GM21786 (cell line): ENCODE results near the gene PRM3.
"Not testable (repeated sequence)": the region's sequence is repeated elsewhere in the genome, so short reads cannot be mapped to it uniquely, and the experiment has no call there.

Experiments used
- ATAC-seq: cut with Tn5 transposase; IDR thresholded peaks from one replicate; pipeline ENCODE4 v1.9.1; 2021; ENCODE audit not compliant: unreplicated experiment

Gene PRM3

GRCh38 chr16:11306381-11306780, 33.0 kb upstream of the PRM3 start:
- ATAC-seq, result no peak

- no peak for ATAC-seq
These were observed 30.1 kb upstream of the PRM3 start for GRCh38 chr16:11303405-11304138.

- no peak for ATAC-seq
These were observed 29.5 kb upstream of the PRM3 start for GRCh38 chr16:11302977-11303376.

- ATAC-seq, result no peak
These were observed 28.4 kb upstream of the PRM3 start for GRCh38 chr16:11301645-11302501.

GRCh38 chr16:11300560-11300892, 27.1 kb upstream of the PRM3 start:
- ATAC-seq, result no peak

GRCh38 chr16:11299865-11300559, 26.6 kb upstream of the PRM3 start:
- ATAC-seq, result no peak

- ATAC-seq, result not testable (repeated sequence)
These were observed 25.6 kb upstream of the PRM3 start for GRCh38 chr16:11298950-11299547.

- ATAC-seq, result no peak
These were observed 24.9 kb upstream of the PRM3 start for GRCh38 chr16:11298143-11298900.

- peak; percentile 80 for ATAC-seq
These were observed 24.2 kb upstream of the PRM3 start for GRCh38 chr16:11297492-11298142.

- ATAC-seq, result no peak
These were observed 23.5 kb upstream of the PRM3 start for GRCh38 chr16:11296706-11297491.

GRCh38 chr16:11296351-11296705, 22.9 kb upstream of the PRM3 start:
- no peak for ATAC-seq

- no peak for ATAC-seq
These were observed 22.2 kb upstream of the PRM3 start for GRCh38 chr16:11295672-11296071.

- ATAC-seq, result no peak
These were observed 18.8 kb upstream of the PRM3 start for GRCh38 chr16:11292076-11292748.

- ATAC-seq, result no peak
These were observed 17.8 kb upstream of the PRM3 start for GRCh38 chr16:11291091-11291703.

- no peak for ATAC-seq
These were observed 16.9 kb upstream of the PRM3 start for GRCh38 chr16:11290102-11290893.

- ATAC-seq, result not testable (repeated sequence)
These were observed 16.3 kb upstream of the PRM3 start for GRCh38 chr16:11289696-11290095.

- no peak for ATAC-seq
These were observed 15.8 kb upstream of the PRM3 start for GRCh38 chr16:11289202-11289601.

GRCh38 chr16:11285842-11286241, 12.4 kb upstream of the PRM3 start:
- ATAC-seq, result no peak
